Measurements from ENCODE around the gene WDR20.

- TF ChIP-seq POLR2AphosphoS5 (IDR thresholded peaks at IDR 0.05; ENCODE audit: insufficient read depth, low read depth, low read length) = no peak
- no peak for TF ChIP-seq CTCF (IDR thresholded peaks at IDR 0.05; ENCODE audit: extremely low read depth in 1 of 2, insufficient read depth in 1 of 2, low read depth in 1 of 2, low read length in 2 of 2)
- no peak for TF ChIP-seq POLR2A (IDR thresholded peaks at IDR 0.05; ENCODE audit: low read depth, low read length)
- TF ChIP-seq FOS (IDR thresholded peaks at IDR 0.05; ENCODE audit: borderline replicate concordance, insufficient read depth, low read length) = no peak
Measured at GRCh38 chr14:102180248-102180998, 40.7 kb downstream of the WDR20 start.
